Tongue (tissue), 3 donors: ENCODE results near the gene CHST11. TPM values are rescaled to one million over a fixed set of nuclear protein-coding genes. Genes with fewer than 3 reads are reported as not detected.

Source experiments
- DNase-seq: peaks from one replicate; pipeline ENCODE4 v3.0.0-alpha.2; 2015
- small RNA-seq: library from RNA; depleted of rRNA; stranded (forward); fragments of <200 nt; gene quantifications from one replicate; pipeline ENCODE3, GENCODE V24; 2014; ENCODE audit warnings: low replicate concordance
- total RNA-seq: library from RNA; depleted of rRNA; stranded (reverse); fragments of >200 nt; gene quantifications from one replicate; pipeline ENCODE4 v1.2.3, GENCODE V29; 2014

CHST11 gene
- total RNA-seq, 1 donor from 2014 or later, result 5.8 TPM

GRCh38 chr12:104809706-104810385, 353.1 kb downstream of the CHST11 start:
- no peak for DNase-seq

Small RNA genes within 50 kb of the gene (small RNA-seq; reads per million reads assigned to genes)
- not detected for gene MIR3922

Other genes with a start within 250 kb of the CHST11 start
- 56.1 TPM for gene TXNRD1, start 241.2 kb upstream of the CHST11 start, total RNA-seq
- 3.8 TPM for gene EID3, start 153.2 kb upstream of the CHST11 start, total RNA-seq